ENCODE results near the gene POLD2. TPM values are rescaled to one million over a fixed set of nuclear protein-coding genes. Genes with fewer than 3 reads are reported as not detected.

The POLD2 gene
- total and polyA plus RNA-seq, 2 of the 8 experiments (the other 6 are each of a cell fraction or from before 2014, with no cell fraction given), result 148 to 214 TPM

- TF ChIP-seq E2F6 (IDR thresholded peaks at IDR 0.05), result peak; percentile 57
- TF ChIP-seq TAF1 (IDR thresholded peaks at IDR 0.05; ENCODE audit: low read depth, low read length), result peak; percentile 63
- TF ChIP-seq PHF8 (conservative IDR thresholded peaks at IDR 0.05; ENCODE audit: low read depth, low read length), result peak; percentile 87
- no peak for TF ChIP-seq ZNF274 (IDR thresholded peaks at IDR 0.05; ENCODE audit: borderline replicate concordance, extremely low read depth, low read length)
- peak in 1 of 2 experiments; percentile 71; a peak in 2 of 3 replicates for TF ChIP-seq POLR2A (IDR thresholded peaks at IDR 0.05; ENCODE audit: control extremely low read depth in 1 of 2, low read depth in 2 of 2, low read length in 2 of 2)
- peak; percentile 76; the same call in 1 of the 2 replicates for TF ChIP-seq SP1 (IDR thresholded peaks at IDR 0.05; ENCODE audit: low read depth, low read length)
- TF ChIP-seq SP4 (IDR thresholded peaks at IDR 0.05; ENCODE audit: low read length), result peak; percentile 89; the same call in 1 of the 2 replicates
- TF ChIP-seq CHD2 (IDR thresholded peaks at IDR 0.05; ENCODE audit: low read length), result 0 out of 2 replicates have a peak, but pooled peaks have one; percentile 17
- TF ChIP-seq TCF12 (IDR thresholded peaks at IDR 0.05; ENCODE audit: low read depth, low read length), result no peak
- TF ChIP-seq RFX5 (IDR thresholded peaks at IDR 0.05; ENCODE audit: borderline replicate concordance, low read depth, low read length), result no peak
- peak; percentile 16; the same call in 1 of the 2 replicates for TF ChIP-seq SP2 (IDR thresholded peaks at IDR 0.05; ENCODE audit: low read length)
- TF ChIP-seq SIN3A (conservative IDR thresholded peaks at IDR 0.05 in 1 of 2, IDR thresholded peaks at IDR 0.05 in 1 of 2; ENCODE audit: low read depth in 1 of 2, low read length in 2 of 2), result peak in 1 of 2 experiments; percentile 52; a peak in 2 of 4 replicates
- peak; percentile 67 for TF ChIP-seq SAP30 (IDR thresholded peaks at IDR 0.05; ENCODE audit: insufficient read depth, insufficient replicate concordance, low read length)
- TF ChIP-seq KDM4A (IDR thresholded peaks at IDR 0.05; ENCODE audit: low read depth, low read length, severe bottlenecking), result peak; percentile 24
- TF ChIP-seq POLR2AphosphoS5 (IDR thresholded peaks at IDR 0.05; ENCODE audit: low read depth, low read length), result no peak
- TF ChIP-seq BACH1 (IDR thresholded peaks at IDR 0.05; ENCODE audit: low read length), result peak; percentile 52; the same call in 1 of the 2 replicates
- no peak for TF ChIP-seq CTBP2 (IDR thresholded peaks at IDR 0.05; ENCODE audit: borderline replicate concordance, insufficient read depth, insufficient read length, low read length)
- TF ChIP-seq CREB1 (IDR thresholded peaks at IDR 0.05), result peak; percentile 88
- peak in 1 of 2 experiments; percentile 86; a peak in 1 of 4 replicates for TF ChIP-seq HDAC2 (IDR thresholded peaks at IDR 0.05; ENCODE audit: borderline replicate concordance in 1 of 2, low read depth in 2 of 2, low read length in 2 of 2)
- TF ChIP-seq HDAC6 (IDR thresholded peaks at IDR 0.05; ENCODE audit: low read depth, low read length), result no peak
- no peak for TF ChIP-seq SIRT6 (IDR thresholded peaks at IDR 0.05; ENCODE audit: low read length)
Observed at GRCh38 chr7:44123190-44124003, at the start of gene POLD2 (continued).

All from H1 (cell line).